ENCODE measurements around the gene FIGLA. TPM values are rescaled to one million over a fixed set of nuclear protein-coding genes. Genes with fewer than 3 reads are reported as not detected.

Gene FIGLA
- polyA plus RNA-seq, 1 experiment = not detected

DNA sequence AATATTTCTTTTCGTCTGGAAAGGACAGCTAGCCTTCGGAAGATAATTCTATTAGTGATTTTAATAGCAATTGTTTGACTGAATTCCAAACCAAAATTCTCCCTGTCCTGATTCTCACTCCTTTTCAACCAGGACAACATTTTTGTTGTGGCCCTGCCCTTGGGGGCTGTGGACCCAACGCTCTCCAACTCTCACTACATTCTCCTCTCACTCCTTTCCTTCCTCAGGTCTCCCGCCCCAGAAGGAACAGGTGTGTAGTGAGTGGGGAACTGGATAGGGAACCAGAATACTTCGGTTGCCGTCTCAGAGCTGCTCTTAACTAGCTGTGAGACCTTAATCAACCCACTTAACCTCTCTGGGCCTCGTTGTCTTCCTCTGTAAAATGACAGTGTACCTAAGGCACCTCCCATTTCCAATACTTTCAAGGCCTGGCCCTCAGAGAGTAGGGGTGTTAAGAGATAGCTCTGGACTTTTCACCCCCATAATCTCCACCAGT is 21.8 kb downstream of the FIGLA start:
- H3K27me3 ChIP-seq (ENCODE audit: control insufficient read depth, insufficient read depth, low read length) = peaks cover 45% of the 10 kb centered on the region

DNA sequence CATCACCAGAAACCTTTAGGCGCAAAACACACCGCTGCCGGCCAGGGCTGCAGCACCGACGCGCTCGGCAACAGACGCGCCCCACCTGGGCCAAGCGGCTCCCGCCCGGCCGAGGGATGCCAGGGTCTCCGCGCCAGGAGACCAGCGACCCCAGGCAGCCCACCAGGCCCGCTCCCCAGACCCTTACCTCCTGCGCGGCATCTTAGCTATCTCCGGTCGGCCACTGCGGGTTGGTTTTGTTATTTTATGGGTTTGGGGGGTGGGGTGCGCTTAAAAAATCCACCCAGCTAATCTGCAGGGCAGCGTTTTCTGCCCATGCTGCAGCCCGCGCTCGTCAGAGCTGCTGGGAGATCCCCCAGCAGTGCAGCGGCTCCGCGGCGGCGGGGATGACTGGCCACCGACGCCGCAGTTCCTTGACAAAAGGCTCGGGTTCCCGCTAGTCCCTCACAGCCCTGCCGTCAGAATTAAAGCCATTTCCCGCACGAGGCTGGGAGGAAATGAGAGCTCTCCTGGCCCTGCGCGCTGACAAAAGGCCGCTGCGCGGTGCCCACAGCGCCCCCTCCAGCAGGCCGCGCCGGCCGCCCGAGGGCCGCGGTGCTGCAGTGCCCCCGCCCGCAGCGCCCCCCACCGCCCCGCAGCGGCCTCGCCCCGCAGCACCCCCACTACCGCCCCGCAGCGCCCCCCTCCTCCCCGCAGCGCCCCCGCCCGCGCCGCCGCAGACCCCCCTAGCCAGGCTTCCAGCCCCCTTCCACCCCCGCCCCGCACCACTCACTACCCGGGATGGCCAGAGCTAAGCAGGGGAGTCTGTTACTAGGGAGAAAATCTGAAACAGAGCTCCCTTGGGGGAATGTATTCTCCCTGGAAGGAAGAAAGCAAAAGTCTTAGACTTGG is 22.5 kb downstream of the FIGLA start, which contains the start of gene ADD2:
TSS of gene ADD2 (minus strand) at position 502 of the 891 bp plus-strand sequence. CDS start 61,792 bp downstream, outside the sequence.
- ChIA-PET POLR2A (no interaction called here), CTCF (interaction anchor here (0.5 to 1.3 kb wide), 2 partner anchors 9 to 438 kb away, joined by 3 to 4 read pairs; no protein-coding TSS in a partner anchor)
- H3K27me3 ChIP-seq (ENCODE audit: control insufficient read depth, insufficient read depth, low read length) = peaks cover 45% of the 10 kb centered on the region
- H3K4me3 ChIP-seq (ENCODE audit: low read depth, low read length) = no peak within 1 kb of the TSS
- H3K9me3 ChIP-seq (ENCODE audit: control insufficient read depth, insufficient read depth, low read length) = peaks cover 2% of the 10 kb centered on the region; the same call in 1 of the 2 replicates
- no peak within 1 kb of the TSS for H3K27ac ChIP-seq (ENCODE audit: low read depth, low read length)
- DNase-seq (ENCODE audit: low read depth, low spot score) = no peak
- TF ChIP-seq, protein P1, sequence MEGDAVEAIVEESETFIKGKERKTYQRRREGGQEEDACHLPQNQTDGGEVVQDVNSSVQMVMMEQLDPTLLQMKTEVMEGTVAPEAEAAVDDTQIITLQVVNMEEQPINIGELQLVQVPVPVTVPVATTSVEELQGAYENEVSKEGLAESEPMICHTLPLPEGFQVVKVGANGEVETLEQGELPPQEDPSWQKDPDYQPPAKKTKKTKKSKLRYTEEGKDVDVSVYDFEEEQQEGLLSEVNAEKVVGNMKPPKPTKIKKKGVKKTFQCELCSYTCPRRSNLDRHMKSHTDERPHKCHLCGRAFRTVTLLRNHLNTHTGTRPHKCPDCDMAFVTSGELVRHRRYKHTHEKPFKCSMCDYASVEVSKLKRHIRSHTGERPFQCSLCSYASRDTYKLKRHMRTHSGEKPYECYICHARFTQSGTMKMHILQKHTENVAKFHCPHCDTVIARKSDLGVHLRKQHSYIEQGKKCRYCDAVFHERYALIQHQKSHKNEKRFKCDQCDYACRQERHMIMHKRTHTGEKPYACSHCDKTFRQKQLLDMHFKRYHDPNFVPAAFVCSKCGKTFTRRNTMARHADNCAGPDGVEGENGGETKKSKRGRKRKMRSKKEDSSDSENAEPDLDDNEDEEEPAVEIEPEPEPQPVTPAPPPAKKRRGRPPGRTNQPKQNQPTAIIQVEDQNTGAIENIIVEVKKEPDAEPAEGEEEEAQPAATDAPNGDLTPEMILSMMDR (IDR thresholded peaks at IDR 0.05; ENCODE audit: low read depth, low read length) = no peak

More for the DNA sequence above, 21.8 kb downstream of the FIGLA start:
- POLR2A ChIA-PET = no interaction called here
- CTCF ChIA-PET = interaction anchor here (1.3 kb wide), 1 partner anchor 8 kb away, joined by 4 read pairs; no protein-coding TSS in a partner anchor
- H3K9me3 ChIP-seq (ENCODE audit: control insufficient read depth, insufficient read depth, low read length) = peaks cover 2% of the 10 kb centered on the region; the same call in 1 of the 2 replicates
- TF ChIP-seq, protein P1 (IDR thresholded peaks at IDR 0.05; ENCODE audit: low read depth, low read length) = no peak
- DNase-seq (ENCODE audit: low read depth, low spot score) = no peak
- H3K27ac ChIP-seq (ENCODE audit: low read depth, low read length) = no peak overlapping the region
- no peak overlapping the region for H3K4me3 ChIP-seq (ENCODE audit: low read depth, low read length)

DNA sequence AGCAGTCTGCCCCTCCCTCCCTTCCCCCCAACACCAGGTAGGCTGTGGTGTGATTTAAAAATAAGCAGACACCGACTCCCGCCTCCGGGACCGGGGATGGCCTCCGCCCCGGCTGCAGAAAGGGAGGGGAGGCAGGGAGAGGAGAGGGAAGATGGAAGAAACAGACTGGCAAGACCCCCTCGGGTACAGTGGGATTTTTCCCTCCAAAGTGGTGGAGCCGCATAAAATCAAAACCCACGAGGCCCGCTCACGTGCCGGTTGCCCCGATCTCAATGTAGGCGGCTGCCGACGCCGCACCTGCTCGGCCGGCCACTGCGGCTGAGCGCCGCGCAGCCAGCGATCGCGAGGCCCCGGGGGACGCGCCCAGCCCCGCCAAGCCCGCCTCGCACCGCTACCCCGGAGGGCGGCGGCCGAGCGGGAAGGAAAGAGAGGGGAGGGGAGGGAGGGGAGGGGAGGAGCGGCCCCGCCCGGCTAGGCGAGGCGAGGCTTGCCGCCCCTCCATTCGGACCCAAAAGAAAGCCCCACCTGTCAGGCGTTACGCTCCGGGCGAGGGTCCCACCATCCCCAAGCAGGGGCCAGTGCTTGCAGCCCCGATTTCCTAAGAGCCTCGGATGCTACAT is 23.3 kb downstream of the FIGLA start:
- no peak overlapping the region for H3K27ac ChIP-seq (ENCODE audit: low read depth, low read length)
- POLR2A ChIA-PET = no interaction called here
- CTCF ChIA-PET = interaction anchor here (0.5 kb wide), 2 partner anchors 43 to 439 kb away, joined by 3 to 8 read pairs; no protein-coding TSS in a partner anchor
- TF ChIP-seq, protein P1 (IDR thresholded peaks at IDR 0.05; ENCODE audit: low read depth, low read length) = no peak
- DNase-seq (ENCODE audit: low read depth, low spot score) = no peak
- peaks cover 2% of the 10 kb centered on the region; the same call in 1 of the 2 replicates for H3K9me3 ChIP-seq (ENCODE audit: control insufficient read depth, insufficient read depth, low read length)
- H3K27me3 ChIP-seq (ENCODE audit: control insufficient read depth, insufficient read depth, low read length) = peaks cover 45% of the 10 kb centered on the region
- H3K4me3 ChIP-seq (ENCODE audit: low read depth, low read length) = no peak overlapping the region

DNA sequence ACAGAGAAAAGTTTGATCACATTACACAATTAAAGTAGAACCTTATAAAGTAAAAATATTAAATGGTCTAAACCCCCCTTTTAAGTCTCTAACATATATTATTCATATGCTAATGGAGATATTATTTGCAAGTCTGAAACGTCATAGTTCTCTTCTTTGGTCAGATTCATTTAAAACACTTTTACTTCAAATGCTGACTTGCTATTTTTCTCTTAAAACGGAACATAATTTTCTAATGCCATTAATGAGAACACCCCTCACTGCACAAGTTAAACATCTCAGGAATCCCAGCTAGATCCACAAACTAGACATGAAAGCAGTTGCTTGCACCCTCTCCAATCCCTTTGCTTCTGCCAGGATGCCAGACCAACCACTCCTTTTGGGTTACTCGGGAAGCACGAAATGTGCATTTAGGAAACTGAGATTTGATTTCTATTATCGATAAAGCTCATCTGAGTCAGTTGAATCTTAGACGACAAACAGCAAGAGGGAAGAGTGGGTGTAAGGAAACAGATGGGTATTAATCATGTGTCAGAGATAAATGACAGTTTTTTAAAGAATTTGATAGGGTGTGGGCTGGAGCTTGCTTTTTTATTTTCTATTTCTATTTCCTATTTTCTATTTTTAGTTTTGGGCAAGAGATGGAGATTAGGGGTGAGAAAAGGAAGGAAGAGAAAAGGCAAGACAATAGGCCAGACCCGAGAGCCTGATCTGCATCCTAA is 23.9 kb downstream of the FIGLA start:
- no peak for DNase-seq (ENCODE audit: low read depth, low spot score)
- ChIA-PET CTCF (interaction anchor here (0.5 kb wide), 1 partner anchor 44 kb away, joined by 8 read pairs; no protein-coding TSS in a partner anchor), POLR2A (no interaction called here)
- H3K27ac ChIP-seq (ENCODE audit: low read depth, low read length) = no peak overlapping the region
- H3K27me3 ChIP-seq (ENCODE audit: control insufficient read depth, insufficient read depth, low read length) = peaks cover 41% of the 10 kb centered on the region
- no peak overlapping the region for H3K4me3 ChIP-seq (ENCODE audit: low read depth, low read length)
- peaks cover 2% of the 10 kb centered on the region; the same call in 1 of the 2 replicates for H3K9me3 ChIP-seq (ENCODE audit: control insufficient read depth, insufficient read depth, low read length)
- TF ChIP-seq, protein P1 (IDR thresholded peaks at IDR 0.05; ENCODE audit: low read depth, low read length) = no peak
